Neutrophil (primary cell): ENCODE measurements around the gene TM7SF2.
A peak's percentile ranks its signal among the peaks of the same experiment; 100 is the strongest.

Experiments
- H3K27ac ChIP-seq: fragments of 200-600 bp; sonication (generic); 2 replicates; pipeline ENCODE4 v1.5.1; 2016; ENCODE audit warnings: mild to moderate bottlenecking, moderate library complexity
- H3K27me3 ChIP-seq: fragments of 200-600 bp; sonication (generic); 2 replicates; pipeline ENCODE4 v1.6.0; 2016; ENCODE audit warnings: mild to moderate bottlenecking
- H3K36me3 ChIP-seq: fragments of 200-600 bp; sonication (generic); 2 replicates; pipeline ENCODE4 v1.5.1; 2017
- H3K4me1 ChIP-seq, 2 experiments: fragments of 200-600 bp in 1 of 2; sonication (generic) in 1 of 2; 1 replicate in 1 of 2; 2 replicates in 1 of 2; pipeline versions ENCODE4 v1.5.1 to v1.6.1; 2013 to 2016; ENCODE audit warnings: low read depth in 1 of 2, low read length in 1 of 2, mild to moderate bottlenecking in 1 of 2, moderate library complexity in 1 of 2; ENCODE audit not compliant: control insufficient read depth in 1 of 2, insufficient read depth in 1 of 2
- H3K4me3 ChIP-seq, 2 experiments: fragments of 200-600 bp in 1 of 2; sonication (generic) in 1 of 2; 1 replicate in 1 of 2; 2 replicates in 1 of 2; pipeline ENCODE4 v1.5.1; 2013 to 2016; ENCODE audit warnings: low read depth in 1 of 2, low read length in 1 of 2, mild to moderate bottlenecking in 1 of 2, moderate library complexity in 1 of 2
- H3K9me3 ChIP-seq: fragments of 200-600 bp; sonication (generic); 2 replicates; pipeline ENCODE4 v1.5.1; 2016
- CTCF ChIP-seq: fragments of 200-600 bp; sonication (generic); IDR thresholded peaks from 2 replicates; pipeline ENCODE4 v1.5.1; 2016; ENCODE audit warnings: antibody characterized with exemption

Gene TM7SF2

GRCh38 chr11:65151331-65151899 lies 39.7 kb downstream of the TM7SF2 start:
- Histone ChIP-seq H3K4me1 (peaks cover 37 to 45% of the 10 kb centered on the region in 2 experiments), H3K27ac (peak overlapping the region; percentile 84), H3K4me3 (no peak overlapping the region), H3K27me3 (no peaks in the 10 kb centered on the region), H3K36me3 (no peaks in the 10 kb centered on the region), H3K9me3 (no peaks in the 10 kb centered on the region)
- TF ChIP-seq CTCF = no peak

GRCh38 chr11:65152122-65152521 lies 40.5 kb downstream of the TM7SF2 start:
- Histone ChIP-seq H3K36me3 (no peaks in the 10 kb centered on the region), H3K4me1 (peaks cover 40 to 43% of the 10 kb centered on the region in 2 experiments), H3K4me3 (no peak overlapping the region), H3K27me3 (no peaks in the 10 kb centered on the region), H3K27ac (peak overlapping the region; percentile 84), H3K9me3 (no peaks in the 10 kb centered on the region)
- TF ChIP-seq CTCF = no peak

GRCh38 chr11:65156256-65156655 lies 44.6 kb downstream of the TM7SF2 start:
- no peaks in the 10 kb centered on the region for H3K36me3 ChIP-seq
- peaks cover 17 to 18% of the 10 kb centered on the region in 2 experiments for H3K4me1 ChIP-seq
- no peak for TF ChIP-seq CTCF
- H3K27me3 ChIP-seq = no peaks in the 10 kb centered on the region
- no peak overlapping the region for H3K4me3 ChIP-seq
- no peak overlapping the region for H3K27ac ChIP-seq
- H3K9me3 ChIP-seq = no peaks in the 10 kb centered on the region

GRCh38 chr11:65156926-65157325 lies 45.3 kb downstream of the TM7SF2 start:
- TF ChIP-seq CTCF = no peak
- H3K27me3 ChIP-seq = no peaks in the 10 kb centered on the region
- H3K9me3 ChIP-seq = no peaks in the 10 kb centered on the region
- no peaks in the 10 kb centered on the region for H3K36me3 ChIP-seq
- H3K4me1 ChIP-seq = peaks cover 10 to 12% of the 10 kb centered on the region in 2 experiments
- no peak overlapping the region for H3K27ac ChIP-seq
- H3K4me3 ChIP-seq = no peak overlapping the region

- H3K36me3 ChIP-seq = no peaks in the 10 kb centered on the region
- H3K9me3 ChIP-seq = no peaks in the 10 kb centered on the region
- no peak overlapping the region for H3K27ac ChIP-seq
- no peak overlapping the region for H3K4me3 ChIP-seq
- no peaks in the 10 kb centered on the region for H3K27me3 ChIP-seq
- H3K4me1 ChIP-seq = peaks cover 6 to 12% of the 10 kb centered on the region in 2 experiments
- TF ChIP-seq CTCF = no peak
Measured at GRCh38 chr11:65157336-65157735, 45.7 kb downstream of the TM7SF2 start.
